Measurements from ENCODE around the gene THAP4.
"Not testable (repeated sequence)": the region's sequence is repeated elsewhere in the genome, so short reads cannot be mapped to it uniquely, and the experiment has no call there.

THAP4 gene

DNA sequence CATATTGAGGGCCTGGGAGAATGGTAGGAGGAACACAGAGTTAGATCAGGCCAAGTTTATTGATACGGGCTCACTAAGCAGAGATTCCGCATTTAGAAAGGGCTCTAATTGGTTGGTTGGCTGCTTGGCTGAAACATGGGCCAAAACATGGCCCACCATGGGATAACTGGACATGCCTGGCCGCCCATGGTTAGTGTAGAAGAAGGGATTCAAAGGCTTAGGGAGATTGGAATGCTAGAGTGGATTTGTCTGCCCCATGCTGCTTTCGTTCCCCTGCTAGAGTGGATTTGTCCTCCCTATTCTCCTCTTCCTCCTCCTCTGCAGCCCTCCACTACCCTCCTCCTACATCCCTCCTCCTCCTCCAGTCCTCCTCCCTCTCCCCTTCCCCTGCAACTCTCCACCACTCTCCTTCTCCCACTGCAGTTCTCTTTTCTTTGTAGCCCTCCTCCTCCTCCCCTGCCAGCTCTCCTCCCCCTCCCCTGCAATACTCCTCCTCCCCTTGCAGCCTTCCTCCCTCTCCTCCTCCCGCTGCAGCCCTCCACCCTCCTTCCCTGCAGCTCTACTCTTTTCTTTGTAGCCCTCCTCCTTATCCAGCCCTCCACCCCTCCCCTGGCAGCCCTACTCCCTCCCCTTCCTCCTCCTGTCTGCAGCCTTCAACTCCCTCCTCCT lies 61.2 kb downstream of the THAP4 start:
- no peak for DNase-seq (ENCODE audit: extremely low read depth, low read depth)

DNA sequence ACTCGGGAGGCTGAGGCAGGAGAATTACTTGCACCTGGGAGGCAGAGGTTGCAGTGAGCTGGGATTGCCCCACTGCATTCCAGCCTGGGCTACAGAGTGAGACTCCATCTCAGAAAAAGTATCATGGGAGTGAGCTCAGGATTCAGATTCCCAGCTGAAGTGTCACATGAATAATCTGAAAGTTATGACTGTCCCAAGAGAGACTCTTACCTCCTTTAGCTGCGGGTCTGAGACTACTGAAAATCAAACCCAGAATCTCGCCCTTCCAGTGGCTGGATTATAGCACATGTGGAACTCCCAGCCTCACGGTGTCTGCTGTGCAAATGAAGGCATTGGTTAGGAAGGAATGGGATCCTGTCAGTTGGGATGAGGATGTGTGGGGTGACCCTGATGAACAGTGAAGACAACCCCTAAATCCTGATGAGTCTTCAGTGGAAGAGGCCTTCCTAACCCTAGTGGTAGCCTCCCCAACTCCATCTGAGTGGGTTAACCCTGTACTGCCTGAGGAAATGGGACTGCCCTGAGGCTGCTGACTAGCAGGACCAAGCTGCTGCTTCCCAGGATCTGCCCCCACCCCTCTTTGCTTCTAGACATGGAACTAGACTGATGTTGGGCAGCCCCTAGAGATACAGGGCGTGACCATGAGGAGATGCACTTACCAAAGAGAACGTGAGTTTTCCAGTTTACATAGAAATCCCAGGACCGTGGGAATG lies 61.9 kb downstream of the THAP4 start:
- no peak for DNase-seq (ENCODE audit: extremely low read depth, low read depth)
- TF ChIP-seq, protein P1, sequence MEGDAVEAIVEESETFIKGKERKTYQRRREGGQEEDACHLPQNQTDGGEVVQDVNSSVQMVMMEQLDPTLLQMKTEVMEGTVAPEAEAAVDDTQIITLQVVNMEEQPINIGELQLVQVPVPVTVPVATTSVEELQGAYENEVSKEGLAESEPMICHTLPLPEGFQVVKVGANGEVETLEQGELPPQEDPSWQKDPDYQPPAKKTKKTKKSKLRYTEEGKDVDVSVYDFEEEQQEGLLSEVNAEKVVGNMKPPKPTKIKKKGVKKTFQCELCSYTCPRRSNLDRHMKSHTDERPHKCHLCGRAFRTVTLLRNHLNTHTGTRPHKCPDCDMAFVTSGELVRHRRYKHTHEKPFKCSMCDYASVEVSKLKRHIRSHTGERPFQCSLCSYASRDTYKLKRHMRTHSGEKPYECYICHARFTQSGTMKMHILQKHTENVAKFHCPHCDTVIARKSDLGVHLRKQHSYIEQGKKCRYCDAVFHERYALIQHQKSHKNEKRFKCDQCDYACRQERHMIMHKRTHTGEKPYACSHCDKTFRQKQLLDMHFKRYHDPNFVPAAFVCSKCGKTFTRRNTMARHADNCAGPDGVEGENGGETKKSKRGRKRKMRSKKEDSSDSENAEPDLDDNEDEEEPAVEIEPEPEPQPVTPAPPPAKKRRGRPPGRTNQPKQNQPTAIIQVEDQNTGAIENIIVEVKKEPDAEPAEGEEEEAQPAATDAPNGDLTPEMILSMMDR (IDR thresholded peaks at IDR 0.05; ENCODE audit: low read depth, low read length): no peak

More for the DNA sequence above, 61.2 kb downstream of the THAP4 start:
- TF ChIP-seq, protein P1 (IDR thresholded peaks at IDR 0.05; ENCODE audit: low read depth, low read length): no peak

DNA sequence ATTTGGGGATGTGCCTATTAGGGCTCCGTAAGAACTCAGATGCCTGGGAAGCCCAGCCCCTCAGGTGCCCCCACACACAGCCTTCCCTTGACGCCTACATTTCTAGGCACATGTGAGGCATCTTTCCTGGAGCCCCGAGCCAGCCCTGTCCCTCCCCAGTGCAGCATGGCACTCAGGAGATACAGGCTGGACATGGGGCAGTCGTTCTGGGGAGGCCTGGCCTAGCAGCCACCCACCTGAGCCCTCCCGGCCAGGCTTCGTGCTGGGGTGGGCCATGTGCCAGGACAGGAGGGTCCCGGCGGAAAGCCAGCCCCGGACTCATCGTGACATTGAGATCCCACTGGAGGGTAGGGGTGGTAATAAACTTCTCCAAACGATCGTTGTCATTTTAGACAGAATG lies 63.2 kb downstream of the THAP4 start:
- DNase-seq (ENCODE audit: extremely low read depth, low read depth): no peak
- TF ChIP-seq, protein P1 (IDR thresholded peaks at IDR 0.05; ENCODE audit: low read depth, low read length): no peak

DNA sequence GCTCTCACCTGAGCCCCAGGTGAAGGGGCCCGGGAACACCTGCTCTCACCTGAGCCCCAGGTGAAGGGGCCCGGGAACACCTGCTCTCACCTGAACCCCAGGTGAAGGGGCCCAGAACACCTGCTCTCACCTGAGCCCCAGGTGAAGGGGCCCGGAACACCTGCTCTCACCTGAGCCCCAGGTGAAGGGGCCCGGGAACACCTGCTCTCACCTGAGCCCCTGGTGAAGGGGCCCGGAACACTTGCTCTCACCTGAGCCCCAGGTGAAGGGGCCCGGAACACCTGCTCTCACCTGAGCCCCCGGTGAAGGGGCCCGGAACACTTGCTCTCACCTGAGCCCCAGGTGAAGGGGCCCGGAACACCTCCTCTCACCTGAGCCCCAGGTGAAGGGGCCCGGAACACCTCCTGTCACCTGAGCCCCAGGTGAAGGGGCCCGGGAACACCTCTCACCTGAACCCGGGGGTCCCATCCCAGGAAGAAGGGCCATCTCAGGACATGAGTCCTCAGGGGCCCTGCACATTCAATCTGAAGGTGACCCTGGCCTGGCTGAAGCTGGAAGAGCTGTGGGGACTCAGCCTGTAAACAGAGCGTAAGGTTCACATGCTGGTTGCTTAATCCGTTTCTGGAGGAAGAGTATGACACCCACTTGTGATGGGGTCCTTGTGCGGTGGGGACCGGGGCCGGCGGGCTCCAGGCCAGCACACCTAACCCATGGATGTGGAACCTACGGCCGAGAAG lies 63.9 kb downstream of the THAP4 start:
- not testable (repeated sequence) for DNase-seq (ENCODE audit: extremely low read depth, low read depth)

DNA sequence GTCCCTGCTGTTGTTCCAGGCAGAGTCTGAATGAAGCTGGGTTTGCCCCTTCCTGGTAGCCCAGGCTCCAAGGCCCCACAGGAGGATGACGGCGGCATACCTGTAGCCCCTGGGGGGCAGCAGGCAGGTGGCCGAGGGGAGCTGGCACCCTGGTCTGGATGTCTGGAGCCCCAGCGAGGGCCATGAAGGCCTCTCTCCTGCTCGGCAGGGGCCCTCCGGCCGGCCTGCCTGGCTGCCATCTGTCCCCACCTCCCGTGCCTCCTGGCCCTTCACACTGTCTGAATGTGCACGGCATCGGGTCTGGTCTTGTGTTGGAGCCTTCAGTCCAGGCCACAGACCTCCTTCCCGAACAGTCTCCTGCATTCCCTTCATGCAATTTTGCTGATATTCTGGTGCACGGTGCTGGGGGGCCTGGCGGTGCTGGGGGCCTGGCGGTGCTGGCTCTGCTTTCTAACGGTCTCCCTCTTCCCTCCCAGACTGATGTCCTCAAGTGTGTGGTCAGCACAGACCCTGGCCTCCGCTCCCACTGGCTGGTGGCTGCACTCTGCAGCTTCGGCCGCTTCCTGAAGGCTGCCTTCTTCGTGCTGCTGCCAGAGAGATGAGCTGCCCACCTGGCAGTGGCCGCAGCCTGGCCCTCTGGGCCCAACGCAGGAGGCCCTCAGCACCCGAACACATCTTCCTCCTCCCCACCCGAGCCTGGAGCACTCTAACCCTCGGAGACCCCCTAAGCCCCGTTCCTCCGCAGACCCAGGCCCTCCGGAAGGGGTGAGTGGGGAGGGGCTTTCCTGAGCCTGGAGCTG lies 64.9 kb downstream of the THAP4 start:
- no peak for DNase-seq (ENCODE audit: extremely low read depth, low read depth)
- TF ChIP-seq, protein P1 (IDR thresholded peaks at IDR 0.05; ENCODE audit: low read depth, low read length): no peak

DNA sequence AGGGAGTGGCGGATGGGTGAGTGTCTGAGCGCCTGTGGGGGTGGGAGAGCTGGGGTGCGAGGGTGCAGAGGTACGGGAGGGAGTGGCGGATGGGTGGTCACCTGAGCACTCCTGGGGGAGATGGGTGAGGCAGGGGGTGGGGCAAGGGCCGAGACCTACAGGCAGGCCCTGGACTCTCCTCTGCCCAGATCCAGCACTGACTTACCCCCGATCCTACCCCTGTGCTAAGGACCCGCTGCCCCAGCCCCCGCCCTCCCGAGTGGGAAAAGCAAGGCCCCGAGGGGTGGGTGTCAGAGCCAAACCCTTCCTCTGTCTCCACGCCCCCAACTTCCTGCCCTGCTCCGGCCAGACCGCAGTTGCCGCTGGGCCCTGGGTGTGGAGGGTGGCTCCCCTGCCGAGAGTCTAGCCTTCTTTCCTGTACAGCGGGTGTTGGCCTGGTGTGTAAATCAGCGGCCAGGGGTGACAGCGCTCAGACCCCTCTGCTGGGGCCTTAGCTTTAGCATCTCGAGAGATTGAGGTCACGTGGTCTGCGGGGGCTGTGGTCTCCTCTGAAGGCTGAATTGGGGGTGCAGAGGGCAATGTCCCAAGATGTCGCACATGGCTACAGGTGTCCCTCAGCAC lies 65.9 kb downstream of the THAP4 start:
- TF ChIP-seq, protein P1 (IDR thresholded peaks at IDR 0.05; ENCODE audit: low read depth, low read length): no peak
- DNase-seq (ENCODE audit: extremely low read depth, low read depth): no peak

DNA sequence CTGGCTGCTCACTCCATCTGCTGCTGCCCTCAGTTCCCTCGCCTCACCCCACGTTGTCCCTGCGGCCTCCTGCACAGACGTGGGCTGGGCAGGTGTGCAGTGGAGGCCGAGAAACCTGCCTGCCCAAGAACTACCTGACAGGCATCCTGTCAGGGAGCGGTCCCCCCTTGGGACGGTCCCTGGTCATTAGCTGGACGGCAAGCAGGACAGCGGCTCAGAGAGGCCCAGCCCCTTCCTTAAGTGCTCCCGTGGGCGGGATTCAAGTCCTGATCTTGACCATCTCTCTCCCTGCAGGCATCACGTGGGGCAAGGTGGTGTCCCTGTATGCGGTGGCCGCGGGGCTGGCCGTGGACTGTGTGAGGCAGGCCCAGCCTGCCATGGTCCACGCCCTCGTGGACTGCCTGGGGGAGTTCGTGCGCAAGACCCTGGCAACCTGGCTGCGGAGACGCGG lies 67.1 kb downstream of the THAP4 start:
- no peak for DNase-seq (ENCODE audit: extremely low read depth, low read depth)
- TF ChIP-seq, protein P1 (IDR thresholded peaks at IDR 0.05; ENCODE audit: low read depth, low read length): no peak

All from AG09319 (cell line).